Stimulated activated CD4-positive, alpha-beta T cell treated with anti-CD3 and anti-CD28 coated beads, Interleukin-12 subunit alpha, Interleukin-12 subunit beta, amount 100 ng/mL, for 48 hours (primary cell): Measurements from ENCODE around the gene GRIN2B.

ENCODE experiments used
- DNase-seq, 3 donors: peaks; one replicate each; pipeline ENCODE4 v3.0.0-alpha.2; 2020; ENCODE audit warnings: low read depth in 2 of 3, low spot score in 1 of 3

The GRIN2B gene

DNA sequence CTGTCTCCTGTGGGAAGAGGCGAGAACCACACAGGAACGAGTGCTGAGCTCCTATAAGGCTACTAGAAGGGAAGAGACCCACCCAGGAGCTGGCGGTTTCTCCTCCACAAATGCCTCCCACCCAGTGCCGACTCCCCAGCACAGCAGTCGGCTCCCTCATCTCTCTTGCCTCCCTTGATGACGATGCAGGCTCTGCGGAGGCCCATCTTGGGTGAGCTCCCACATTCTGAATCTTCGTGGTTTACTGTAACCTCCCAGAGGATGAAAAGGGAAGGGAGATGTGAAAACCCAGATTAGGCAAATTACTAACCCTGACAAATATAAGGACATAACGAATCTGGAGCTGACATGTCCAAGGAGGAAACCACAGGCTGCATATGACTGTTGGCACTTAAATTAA lies 23.8 kb downstream of the GRIN2B start:
- no peak for DNase-seq

DNA sequence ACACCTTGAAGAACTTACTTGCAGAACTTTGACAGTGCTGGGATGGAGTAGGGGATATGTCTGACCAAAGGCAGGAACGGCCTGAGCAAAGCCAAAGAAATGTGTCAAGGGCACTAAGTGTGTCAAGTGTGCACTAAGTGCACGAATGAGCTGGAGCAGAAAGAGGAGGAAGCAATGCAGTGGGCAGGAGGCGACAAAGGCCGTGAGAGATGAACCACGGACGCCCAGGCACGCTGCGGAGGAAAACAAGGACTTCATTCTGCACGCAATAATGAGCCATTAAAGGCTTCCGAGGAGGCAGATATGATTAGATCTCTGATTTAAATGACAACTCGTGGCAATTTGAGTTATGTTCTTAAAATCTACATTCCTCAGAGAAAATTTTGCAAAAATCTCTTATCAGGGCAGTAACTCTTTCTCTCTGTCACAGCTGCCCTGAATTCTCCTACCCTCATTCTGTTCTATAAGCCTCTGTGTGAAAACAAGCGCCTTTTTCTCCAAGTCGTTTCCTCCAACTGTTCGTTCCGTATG lies 25.3 kb downstream of the GRIN2B start:
- DNase-seq, result no peak

DNA sequence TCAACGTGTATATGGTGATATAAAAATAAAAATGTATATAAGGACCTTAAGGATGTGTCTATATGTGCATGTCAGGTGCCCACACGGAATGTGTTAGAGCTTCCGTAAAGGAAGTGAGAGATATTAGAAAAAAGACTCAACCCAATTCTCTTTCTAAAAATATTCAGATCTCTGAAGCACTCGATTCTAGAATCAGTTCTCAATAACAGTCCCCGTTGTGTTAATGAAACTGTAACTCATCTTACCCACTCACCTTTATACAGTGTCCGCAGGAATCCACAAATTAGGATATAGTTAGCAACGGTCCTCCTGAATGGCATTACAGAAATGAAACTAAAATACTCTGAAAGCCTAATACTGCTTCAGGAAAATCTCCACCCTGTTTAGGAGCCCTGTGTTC lies 29.3 kb downstream of the GRIN2B start:
- DNase-seq, result no peak

- DNase-seq, result no peak
Observed at GRCh38 chr12:13950502-13950901, 30.9 kb downstream of the GRIN2B start.

- DNase-seq, result no peak
Observed at GRCh38 chr12:13948621-13949020, 32.8 kb downstream of the GRIN2B start.

GRCh38 chr12:13947276-13947946 lies 34.0 kb downstream of the GRIN2B start:
- no peak for DNase-seq

DNA sequence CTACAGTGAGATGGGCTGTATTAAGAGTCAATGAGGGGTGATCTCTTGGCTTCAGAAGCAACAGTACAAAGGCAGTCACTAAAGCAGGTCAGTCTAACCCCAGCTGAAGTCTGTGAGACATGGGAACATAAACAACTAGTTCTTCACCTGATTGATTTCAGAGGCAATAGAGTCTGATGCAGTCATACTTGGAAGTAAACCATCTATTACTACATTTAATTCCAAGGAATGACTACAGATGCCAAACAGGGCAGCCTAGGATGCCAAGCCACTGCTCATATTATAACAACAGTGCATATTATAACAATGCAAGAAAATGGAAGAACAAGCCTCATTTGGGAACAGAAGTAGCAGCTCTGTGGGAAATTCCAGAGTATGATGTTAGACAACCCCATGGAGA lies 35.8 kb downstream of the GRIN2B start:
- no peak for DNase-seq

DNA sequence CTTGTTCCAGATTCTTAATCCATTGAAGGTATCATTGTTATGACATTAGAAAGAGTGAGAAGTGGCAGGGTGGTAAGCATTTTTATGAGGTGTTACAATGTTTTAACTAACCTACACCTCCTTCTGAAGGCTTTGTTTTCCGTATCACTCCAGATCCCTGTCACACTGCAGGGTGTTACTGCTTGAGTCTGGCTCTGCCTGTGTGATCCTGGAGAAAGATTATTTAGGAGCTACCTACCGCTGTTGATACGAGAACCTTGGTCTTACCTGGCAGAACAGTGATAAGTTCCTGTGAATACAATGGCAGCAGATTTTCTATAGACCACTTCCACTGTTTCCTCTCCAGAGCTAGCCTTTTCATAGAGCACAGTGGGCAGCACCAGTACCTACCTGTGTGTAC lies 36.2 kb downstream of the GRIN2B start:
- no peak for DNase-seq

DNA sequence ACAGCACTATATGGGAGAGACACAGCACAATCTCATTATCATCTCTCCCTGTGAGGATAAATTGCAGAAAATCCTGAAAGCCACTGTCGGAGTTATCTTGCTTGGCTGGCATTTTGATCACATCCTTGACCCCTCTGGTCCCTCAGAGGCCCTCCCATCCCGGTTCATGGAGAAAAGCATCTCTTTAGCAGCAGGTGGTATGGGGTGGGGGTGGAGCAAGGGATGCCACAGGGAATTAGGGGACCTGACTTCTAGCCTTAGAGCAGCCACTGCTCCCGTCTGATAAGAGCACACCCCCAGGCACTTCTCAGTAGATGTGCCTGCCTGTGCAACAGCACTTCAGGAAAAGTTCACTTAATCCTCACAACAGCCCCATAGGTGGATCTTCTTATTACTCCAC lies 38.6 kb downstream of the GRIN2B start:
- no peak for DNase-seq

GRCh38 chr12:13941258-13942249 lies 39.8 kb downstream of the GRIN2B start:
- DNase-seq, result peak in 2 of 3 donors; percentile 1 to 4

GRCh38 chr12:13940335-13940865 lies 41.0 kb downstream of the GRIN2B start:
- no peak for DNase-seq

DNA sequence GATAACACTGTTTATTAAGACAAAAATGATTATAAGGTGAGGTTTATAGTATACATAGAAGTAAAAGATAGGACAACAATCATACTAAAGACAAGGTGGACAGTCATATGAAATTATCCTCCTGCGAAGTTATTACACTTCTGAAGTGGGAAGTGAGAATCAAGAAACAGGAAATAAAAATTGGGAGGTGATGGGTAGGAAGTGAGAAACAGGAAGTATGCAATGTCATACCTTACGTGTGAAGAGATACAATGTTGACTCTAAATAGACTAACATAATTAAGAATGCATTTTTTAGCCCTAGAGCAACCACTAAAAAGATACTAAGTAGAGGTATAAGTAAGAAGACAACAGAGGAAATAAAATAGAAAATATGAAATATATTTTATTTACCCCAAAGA lies 43.7 kb downstream of the GRIN2B start:
- DNase-seq, result no peak

DNA sequence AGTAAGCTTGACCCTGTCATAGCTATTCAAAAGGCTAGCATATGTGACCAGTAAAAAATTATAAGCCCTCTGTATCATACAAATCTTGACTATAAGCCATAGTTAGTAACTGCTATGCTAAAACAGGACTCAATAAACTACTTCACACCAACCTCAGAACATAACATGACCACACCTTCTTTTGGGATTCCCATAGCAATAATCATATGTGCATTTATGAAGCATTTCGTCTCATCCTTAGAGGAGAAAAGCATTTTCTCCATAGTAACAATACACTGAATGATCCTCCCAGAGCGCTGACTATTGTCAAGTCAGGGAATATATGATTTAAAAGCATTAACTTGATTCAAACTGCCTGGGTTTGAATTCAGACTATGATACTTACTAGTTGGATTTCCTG lies 46.2 kb downstream of the GRIN2B start:
- no peak for DNase-seq
